AG08395 (cell line): ENCODE data around the gene PPFIA2.
A peak's percentile ranks its signal among the peaks of the same experiment; 100 is the strongest.

ENCODE experiments used
- DNase-seq: peaks from one replicate; pipeline ENCODE4 v3.0.0; 2012; ENCODE audit warnings: mixed read lengths, low spot score

PPFIA2 gene

DNA sequence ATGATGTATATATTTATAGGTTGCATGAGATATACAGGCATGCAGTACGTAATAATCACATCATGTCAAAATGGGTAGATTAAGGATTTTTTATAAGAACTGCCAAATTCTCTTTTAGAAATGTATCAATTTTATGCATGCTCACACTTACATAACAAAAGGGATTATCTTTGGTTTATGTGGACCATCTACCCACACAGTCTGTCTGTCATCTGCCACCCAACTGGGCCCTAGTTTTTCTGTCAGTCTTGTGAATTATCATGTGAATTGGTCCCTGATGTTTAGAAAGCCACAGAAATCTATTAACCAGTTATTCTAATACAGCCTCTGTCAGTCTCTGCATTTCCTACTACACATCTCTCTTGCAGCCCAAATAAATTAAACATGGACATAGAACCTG, 547.8 kb downstream of the PPFIA2 start:
- DNase-seq: no peak

DNA sequence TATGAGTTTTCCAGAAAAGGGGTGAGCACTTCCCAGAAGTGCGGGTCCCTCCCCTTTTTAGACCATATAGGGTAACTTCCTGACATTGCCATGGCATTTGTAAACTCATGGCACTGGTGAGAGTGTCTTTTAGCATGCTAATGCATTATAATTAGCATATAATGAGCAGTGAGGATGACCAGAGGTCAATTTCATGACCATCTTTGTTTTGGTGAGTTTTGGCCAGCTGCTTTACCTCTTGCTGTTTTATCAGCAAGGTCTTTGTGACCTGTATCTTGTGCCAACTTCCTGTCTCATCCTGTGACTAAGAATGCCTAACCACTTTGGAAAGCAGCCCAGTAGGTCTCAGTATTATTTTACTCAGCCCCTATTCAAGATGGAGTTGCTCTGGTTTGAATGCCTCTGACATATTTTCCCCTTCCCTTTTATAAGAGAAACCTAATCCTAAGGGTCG, 549.4 kb downstream of the PPFIA2 start:
- DNase-seq: peak; percentile 5

- DNase-seq: peak; percentile 5
Measured at GRCh38 chr12:81209012-81209411, 550.1 kb downstream of the PPFIA2 start.

DNA sequence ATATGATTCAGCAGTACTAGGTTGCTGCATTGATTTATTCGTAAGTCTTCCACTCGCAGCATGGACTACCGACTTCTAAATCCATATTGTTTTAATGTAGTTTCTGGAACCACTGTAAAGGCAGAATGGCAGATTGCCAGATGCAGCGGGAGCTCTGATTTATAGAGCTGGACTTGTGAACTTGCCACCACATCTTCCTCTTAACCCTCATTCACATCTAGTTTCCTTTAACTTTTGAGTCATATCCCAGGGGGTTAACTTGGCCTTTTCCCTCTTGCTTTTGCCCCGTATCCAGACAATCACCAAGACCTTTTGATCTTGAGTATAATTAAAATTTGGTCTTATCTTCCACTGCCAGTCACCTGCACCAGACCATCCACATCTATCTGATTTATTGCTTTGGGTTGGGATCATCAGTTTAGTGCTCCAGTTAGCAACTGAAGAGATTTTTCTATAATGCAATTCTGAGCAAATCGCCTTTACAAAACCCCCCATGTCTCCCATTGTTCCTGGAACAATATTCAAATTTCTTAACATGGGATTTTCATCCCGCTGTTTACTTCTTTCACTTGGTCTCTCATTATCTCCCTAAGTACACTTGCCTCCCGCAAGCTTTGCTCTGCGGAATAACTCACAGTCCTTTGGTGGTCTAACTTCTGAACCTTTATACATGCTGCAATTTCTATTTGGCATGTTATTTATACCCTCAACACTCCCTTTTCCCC, 550.8 kb downstream of the PPFIA2 start:
- no peak for DNase-seq
